ENCODE data around the gene EEPD1. TPM values are rescaled to one million over a fixed set of nuclear protein-coding genes. Genes with fewer than 3 reads are reported as not detected.

EEPD1 gene
- total and polyA plus RNA-seq, 2 donors (not counting 3 experiments of a cell fraction or from before 2014, with no cell fraction given) = 0.40 to 0.42 TPM

DNA sequence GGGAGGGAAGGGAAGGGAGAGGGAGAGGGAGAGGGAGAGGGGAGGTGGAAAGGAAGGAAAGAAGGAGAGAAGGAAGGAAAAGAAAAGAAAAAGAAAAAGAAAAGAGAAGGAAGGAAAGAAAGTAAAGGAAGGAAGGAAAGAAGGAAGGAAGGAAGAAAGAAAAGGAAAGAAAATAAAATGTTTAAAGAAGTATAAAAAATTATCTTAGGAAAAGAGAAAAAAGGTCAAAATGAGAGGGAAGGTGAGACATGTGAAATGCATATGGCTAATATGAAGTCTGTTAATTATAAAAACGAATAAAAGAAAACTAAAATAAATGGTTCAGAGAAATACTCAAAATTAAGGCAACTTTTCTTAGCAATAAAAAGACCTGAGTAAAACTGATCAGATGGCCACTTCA is 190.5 kb downstream of the EEPD1 start:
- Histone ChIP-seq H3K36me3 (ENCODE audit: control insufficient read depth in 2 of 2, extremely low read depth in 1 of 2, insufficient read depth in 2 of 2, low read length in 2 of 2) (no peaks in the 10 kb centered on the region), H2AFZ (ENCODE audit: low read depth, low read length) (no peak overlapping the region), H3K79me2 (ENCODE audit: control insufficient read depth, insufficient read depth, low read length) (no peaks in the 10 kb centered on the region), H3K27ac (ENCODE audit: insufficient read depth, low read depth, low read length) (no peak overlapping the region), H4K20me1 (replicated peaks; ENCODE audit: control insufficient read depth, extremely low read depth, insufficient read depth, low read length) (no peaks in the 10 kb centered on the region), H3K9me3 (replicated peaks; ENCODE audit: control insufficient read depth, insufficient read depth, low read length) (no peaks in the 10 kb centered on the region), H3K9me1 (replicated peaks; ENCODE audit: control insufficient read depth, extremely low read depth, insufficient read depth, low read length) (no peaks in the 10 kb centered on the region), H3K4me2 (ENCODE audit: insufficient read depth, low read length) (no peak overlapping the region), H3K9ac (replicated peaks; ENCODE audit: extremely low read depth, insufficient read depth, low read length) (no peak overlapping the region), H3K4me1 (ENCODE audit: control insufficient read depth, extremely low read depth, insufficient read depth, low read length) (peaks cover 6% of the 10 kb centered on the region), H3K27me3 (ENCODE audit: control insufficient read depth in 2 of 2, insufficient read depth in 2 of 2, low read length in 2 of 2) (no peaks in the 10 kb centered on the region), H3K4me3 (replicated peaks in 1 of 3; ENCODE audit: insufficient read depth in 1 of 3, low read depth in 1 of 3, low read length in 3 of 3) (no peak overlapping the region)
- POLR2A ChIA-PET = no interaction called here
- BruUV-seq (replicated peaks) = no TSS peak
- intact Hi-C loops (cut with micrococcal nuclease) (no loop called here), dilution Hi-C loops (cut with MboI; ENCODE audit: extremely low pct_ligation_motif_present, low sequenced_read_pairs) (no loop called here)
- TF ChIP-seq MYC (IDR thresholded peaks at IDR 0.05; ENCODE audit: low read depth, low read length) = no peak
- no peak for TF ChIP-seq GATA2 (IDR thresholded peaks at IDR 0.05; ENCODE audit: insufficient read depth, insufficient read length, low read depth, low read length)
- TF ChIP-seq EZH2 (IDR thresholded peaks at IDR 0.05; ENCODE audit: borderline replicate concordance, low read depth, low read length, severe bottlenecking) = no peak
- no peak for TF ChIP-seq FOS (IDR thresholded peaks at IDR 0.05; ENCODE audit: borderline replicate concordance, insufficient read depth, low read length)
- TF ChIP-seq, protein P1, sequence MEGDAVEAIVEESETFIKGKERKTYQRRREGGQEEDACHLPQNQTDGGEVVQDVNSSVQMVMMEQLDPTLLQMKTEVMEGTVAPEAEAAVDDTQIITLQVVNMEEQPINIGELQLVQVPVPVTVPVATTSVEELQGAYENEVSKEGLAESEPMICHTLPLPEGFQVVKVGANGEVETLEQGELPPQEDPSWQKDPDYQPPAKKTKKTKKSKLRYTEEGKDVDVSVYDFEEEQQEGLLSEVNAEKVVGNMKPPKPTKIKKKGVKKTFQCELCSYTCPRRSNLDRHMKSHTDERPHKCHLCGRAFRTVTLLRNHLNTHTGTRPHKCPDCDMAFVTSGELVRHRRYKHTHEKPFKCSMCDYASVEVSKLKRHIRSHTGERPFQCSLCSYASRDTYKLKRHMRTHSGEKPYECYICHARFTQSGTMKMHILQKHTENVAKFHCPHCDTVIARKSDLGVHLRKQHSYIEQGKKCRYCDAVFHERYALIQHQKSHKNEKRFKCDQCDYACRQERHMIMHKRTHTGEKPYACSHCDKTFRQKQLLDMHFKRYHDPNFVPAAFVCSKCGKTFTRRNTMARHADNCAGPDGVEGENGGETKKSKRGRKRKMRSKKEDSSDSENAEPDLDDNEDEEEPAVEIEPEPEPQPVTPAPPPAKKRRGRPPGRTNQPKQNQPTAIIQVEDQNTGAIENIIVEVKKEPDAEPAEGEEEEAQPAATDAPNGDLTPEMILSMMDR (IDR thresholded peaks at IDR 0.05; ENCODE audit: extremely low read depth in 1 of 2, insufficient read depth in 1 of 2, low read depth in 1 of 2, low read length in 2 of 2) = no peak
- TF ChIP-seq JUN (IDR thresholded peaks at IDR 0.05; ENCODE audit: borderline replicate concordance, insufficient read depth, insufficient read length, low read depth) = no peak
- no peak for TF ChIP-seq POLR2AphosphoS5 (IDR thresholded peaks at IDR 0.05; ENCODE audit: insufficient read depth, low read depth, low read length)
- CTCF ChIA-PET = interaction anchor here (2.3 kb wide), 1 partner anchor 24 kb away, joined by 7 read pairs; no protein-coding TSS in a partner anchor
- no peak for DNase-seq (ENCODE audit: low read depth, low spot score)
- FAIRE-seq = no peak
